HG03097 (cell line): ENCODE measurements around the gene RAB25.
"Not testable (repeated sequence)": the region's sequence is repeated elsewhere in the genome, so short reads cannot be mapped to it uniquely, and the experiment has no call there.

ENCODE experiments used
- ATAC-seq: cut with Tn5 transposase; IDR thresholded peaks from one replicate; pipeline ENCODE4 v1.9.1; 2021; ENCODE audit not compliant: unreplicated experiment, low FRiP score

RAB25 gene

DNA sequence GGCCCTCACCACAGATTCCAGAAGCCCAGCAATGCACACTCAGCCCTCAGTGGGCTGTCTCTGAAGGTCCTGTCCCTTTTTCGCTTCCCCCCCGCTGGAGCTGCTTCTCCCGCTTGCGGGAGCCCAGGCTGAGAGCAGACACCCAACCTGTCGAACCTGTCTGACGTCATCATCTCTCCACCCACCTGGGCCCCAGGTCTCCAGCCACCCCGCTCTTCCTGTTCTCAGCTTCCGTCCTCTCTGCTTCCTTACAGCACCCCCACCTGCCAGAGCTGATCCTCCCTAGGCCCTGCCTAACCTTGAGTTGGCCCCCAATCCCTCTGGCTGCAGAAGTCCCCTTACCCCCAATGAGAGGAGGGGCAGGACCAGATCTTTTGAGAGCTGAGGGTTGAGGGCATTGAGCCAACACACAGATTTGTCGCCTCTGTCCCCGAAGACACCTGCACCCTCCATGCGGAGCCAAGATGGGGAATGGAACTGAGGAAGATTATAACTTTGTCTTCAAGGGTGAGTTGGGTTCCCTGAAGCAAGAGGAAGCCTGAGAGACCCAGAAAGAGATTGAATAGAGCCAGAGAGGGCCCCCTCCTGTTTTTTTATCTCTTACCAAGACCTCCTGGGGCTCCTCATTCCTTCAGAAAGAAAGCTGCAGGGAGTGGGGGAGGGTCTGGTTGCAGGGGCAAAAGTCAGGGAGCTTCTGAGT, at the start of gene RAB25:
Gene RAB25, plus strand, starts transcription at position 224 of the 700 bp plus-strand sequence. Its CDS starts 241 bp downstream, at position 465.
- no peak for ATAC-seq

DNA sequence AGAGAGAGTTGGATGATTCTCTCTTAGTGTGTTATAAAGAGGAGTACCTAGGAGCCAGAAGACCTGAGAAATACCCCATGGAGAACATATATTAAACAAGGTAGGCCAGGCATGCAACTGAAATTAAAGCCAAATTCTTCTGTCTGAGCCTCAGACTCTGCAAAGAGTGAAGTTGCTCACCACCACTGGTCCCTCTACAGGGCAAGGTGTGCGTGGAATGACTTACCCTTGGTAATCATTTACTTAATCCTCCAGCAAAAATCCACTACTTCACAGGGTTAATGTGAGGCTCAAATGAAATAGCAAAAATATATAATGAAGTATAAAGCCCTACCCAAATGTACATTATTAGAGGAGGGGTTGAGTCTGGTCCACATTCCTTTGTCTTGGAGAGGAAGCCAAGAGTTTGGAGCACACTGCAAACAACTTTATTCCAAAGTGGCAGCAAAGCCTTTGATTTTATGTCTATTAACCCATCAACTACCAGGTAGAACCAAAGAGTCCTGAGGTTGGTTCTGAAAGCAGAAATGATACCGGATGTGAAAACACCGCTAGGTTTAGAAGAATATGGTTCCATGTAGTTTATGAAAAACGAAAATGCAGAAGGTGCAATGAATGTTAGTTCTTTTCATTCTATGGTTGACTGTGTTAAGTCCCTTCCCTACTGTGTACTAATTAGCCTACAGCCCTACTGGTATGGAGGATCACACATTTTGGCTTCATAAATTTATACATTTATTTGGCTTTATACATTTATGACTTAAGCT, 48.7 kb upstream of the RAB25 start:
- ATAC-seq: peak; percentile 71

DNA sequence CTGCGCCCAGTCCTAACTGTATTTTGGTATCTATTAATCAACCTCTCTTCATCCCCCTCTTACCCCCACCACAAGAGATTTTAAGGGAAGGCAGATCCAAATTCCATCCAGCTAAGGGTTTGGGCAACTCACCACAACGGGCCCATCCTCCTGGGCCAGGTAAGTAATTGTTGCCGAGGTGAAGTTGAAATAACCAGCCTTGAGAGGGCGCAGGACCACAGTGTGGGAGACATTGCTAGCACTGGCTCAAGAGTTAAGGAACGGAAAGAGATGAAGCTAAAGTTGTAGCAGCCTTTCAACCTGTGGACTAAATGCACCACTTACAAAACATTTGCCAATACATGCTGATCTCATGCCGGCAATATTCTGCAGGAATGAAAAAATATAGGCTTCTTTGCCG, 46.1 kb upstream of the RAB25 start:
- ATAC-seq: no peak

DNA sequence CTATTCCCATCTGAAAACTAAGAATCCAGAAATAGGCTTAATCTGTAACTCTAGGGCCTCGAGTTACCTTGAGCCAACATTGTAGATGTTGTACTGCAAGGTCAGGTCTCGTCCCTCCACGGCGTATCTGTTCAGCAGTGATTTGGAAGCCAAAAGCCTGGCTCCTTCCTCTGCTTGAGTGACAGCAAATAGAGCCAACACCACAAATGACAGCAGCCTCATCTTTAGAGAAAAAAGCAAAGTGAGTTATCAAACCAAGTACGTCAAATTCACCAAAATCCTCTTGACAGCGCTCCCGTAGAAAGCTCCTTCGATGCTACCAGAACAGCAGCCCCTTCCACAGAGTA, 41.0 kb upstream of the RAB25 start:
- no peak for ATAC-seq

DNA sequence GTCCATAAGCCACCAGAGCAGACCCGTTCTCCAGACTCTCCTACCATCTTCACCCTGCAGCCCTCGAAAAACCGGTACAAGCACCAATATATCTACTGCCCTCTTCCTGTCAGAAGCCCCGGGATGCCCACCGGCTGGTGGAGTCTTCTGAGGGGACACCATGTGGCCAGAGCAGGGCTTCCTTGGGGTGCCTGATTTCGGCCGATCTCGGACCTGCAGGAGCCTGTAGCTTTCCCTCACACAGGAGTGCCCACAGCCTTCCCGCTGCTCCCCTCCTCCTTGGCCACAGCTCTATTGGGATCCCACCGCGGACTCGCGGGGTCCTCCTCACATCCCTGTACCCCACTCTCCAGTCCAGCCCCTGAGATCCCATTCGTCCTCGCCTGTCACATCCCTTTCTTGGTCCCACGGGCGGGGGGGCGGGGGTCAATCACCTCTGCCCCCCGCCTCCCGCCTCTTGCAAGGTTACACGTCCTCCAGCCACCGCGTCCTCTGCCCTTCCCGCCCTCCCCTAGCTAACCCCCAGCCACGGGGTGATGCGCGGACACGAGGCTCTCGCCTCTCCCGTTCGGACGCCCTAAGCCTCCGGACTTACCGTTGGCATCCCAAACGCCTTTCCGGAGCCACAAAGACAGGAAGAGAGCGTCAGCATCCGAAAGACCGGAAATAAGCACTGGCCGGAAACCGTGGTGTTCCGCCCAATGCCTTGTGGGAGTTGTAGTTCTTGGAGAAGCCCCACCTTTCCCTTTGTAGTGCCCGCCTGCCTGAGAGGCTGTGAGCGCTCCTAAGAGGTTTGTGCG, 40.5 kb upstream of the RAB25 start, which contains the start of gene SSR2:
Gene SSR2, minus strand, starts transcription at position 659 of the 800 bp plus-strand sequence. CDS start 784 bp downstream, outside the sequence.
- peak; percentile 90 for ATAC-seq

GRCh38 chr1:156021093-156021428, 39.9 kb upstream of the RAB25 start:
- no peak for ATAC-seq

DNA sequence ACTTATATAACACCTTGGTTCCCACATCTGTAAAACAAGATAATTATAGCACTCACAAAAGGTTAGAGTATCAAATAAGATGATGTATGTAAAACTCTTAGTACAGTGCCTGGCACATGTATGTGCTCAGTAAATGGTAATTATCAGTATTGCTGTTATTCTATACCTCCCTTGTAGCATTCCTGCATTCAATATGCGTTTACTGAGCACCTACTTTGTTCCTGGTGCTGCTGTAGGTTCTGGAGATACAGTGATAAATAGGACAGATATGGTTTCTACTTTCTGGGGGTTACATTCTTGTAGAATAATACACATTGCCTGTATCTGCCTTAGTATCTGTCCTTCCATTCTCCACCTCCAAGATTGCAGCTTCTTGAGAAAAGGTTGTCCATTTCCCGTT, 39.0 kb upstream of the RAB25 start:
- ATAC-seq: no peak

DNA sequence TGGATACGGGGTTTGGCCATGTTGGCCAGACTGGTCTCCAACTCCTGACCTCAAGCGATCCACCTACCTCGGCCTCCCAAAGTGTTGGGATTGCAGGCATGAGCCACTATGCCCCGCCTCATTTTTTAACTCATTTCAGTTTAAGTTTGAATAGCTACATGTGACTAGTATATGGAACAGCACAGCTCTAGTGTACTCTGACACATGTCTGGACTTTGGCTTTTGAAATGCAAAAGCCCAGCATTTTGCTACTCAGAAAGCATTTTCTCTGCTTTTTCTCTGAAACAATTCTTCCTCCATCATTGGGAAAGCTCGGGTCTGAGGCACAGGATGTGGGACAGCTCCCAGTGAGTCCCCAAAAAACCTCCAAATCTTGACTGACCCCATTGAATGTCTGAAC, 36.2 kb upstream of the RAB25 start:
- ATAC-seq: no peak

GRCh38 chr1:156025876-156026275, 35.1 kb upstream of the RAB25 start:
- ATAC-seq: no peak

DNA sequence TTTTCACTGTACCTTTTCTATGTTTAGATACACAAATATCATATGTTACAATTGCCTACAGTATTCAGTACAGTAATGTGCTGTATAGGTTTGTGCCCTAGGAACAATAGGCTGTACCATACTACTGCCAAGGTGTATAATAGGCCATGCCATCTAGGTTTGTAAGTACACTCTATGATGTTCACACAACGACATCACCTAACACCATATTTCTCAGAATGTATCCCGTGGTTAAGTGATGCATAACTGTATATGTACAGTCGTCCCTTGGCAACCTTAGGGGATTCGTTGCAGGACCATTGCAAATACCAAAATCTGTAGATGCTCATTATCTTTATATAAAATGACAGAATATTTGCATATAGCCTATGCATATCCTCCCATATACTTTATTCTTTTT, 34.4 kb upstream of the RAB25 start:
- ATAC-seq: no peak

DNA sequence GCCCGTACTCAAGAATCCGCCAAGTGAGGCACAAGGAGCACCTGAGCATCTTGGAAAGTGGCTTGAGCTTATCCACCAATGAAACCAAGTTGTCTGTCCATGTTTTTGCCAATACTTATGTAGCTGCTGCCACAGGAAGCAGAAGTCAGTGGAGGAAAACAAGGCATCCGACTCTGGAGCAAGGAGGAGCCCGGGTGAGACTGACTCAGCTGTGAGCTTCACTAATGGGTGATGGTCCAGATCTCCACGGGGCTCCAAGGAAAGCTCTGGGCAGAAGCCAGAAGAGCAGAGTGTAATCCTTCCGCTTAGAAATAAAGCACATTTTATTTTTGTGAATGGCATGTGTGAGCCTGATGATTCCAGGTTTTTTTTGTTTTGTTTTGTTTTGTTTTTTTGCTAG, 27.9 kb upstream of the RAB25 start:
- no peak for ATAC-seq

- not testable (repeated sequence) for ATAC-seq
Measured at GRCh38 chr1:156034991-156035390, 26.0 kb upstream of the RAB25 start.

DNA sequence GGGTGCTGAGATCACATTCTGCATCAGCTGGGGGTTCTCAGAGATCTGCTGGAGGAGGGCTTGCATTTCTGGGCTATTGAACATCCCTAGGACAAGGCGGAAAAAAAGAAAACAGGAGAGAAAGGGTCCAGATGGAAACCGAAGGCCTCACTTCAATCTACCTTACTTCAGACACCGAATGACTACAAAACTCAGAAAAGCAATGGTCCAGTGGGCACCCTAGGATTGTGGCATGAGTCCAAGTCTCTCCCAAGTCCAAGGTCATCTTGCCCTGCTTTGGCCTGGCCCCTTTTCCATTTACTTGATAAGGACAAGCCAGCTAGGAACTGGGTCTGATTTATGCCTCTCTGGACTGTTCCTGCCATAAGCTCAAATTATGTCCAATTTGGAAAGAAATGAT, 18.1 kb upstream of the RAB25 start:
- no peak for ATAC-seq

DNA sequence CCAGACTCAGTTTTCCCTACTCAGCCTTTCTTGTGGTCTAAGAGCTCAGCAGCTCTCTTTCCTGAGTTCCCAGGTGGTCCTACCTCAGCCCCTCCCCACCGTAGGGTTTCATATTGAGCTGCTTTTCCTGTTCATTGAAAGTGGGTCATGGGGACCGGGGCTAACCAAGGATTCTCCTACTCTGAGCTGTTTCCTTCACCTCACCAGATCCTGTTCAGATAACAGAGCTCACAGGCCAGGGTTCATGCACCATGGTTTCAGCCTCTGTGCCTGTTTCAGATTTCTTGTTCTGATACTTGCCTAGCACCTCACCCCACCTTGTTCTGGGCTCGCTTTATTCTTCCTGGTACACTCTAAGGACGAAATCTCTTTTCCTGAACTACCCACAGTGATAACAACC, 15.9 kb upstream of the RAB25 start:
- no peak for ATAC-seq

DNA sequence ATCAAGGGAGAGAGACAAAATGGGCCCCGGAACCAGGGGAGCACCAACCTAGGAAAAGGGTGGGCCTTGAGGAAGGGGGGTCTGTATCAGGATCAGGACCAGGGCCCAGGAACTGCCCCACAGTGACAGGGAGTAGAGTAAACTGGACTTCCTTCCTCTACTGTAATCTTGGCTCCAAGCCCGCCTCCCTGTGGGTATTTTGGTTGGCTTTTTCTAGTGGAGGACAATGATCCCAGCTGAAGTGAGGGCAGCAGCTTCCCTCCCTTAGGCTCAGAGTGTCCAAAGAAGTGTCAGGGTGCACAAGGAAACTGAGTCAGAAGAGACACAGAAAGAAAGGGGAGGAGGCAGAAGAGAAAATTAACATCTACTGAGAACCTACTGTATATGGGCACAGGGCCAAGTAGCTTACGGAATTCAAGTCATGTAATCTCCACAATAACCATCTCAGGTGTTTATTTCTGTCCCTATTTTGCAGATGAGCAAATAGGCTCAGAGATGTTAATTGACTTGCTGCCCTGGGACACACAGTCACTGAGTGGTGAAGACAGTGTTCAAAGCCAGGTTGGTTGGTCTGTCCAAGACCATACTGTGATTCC, 12.2 kb upstream of the RAB25 start:
- no peak for ATAC-seq

GRCh38 chr1:156050376-156050775, 10.6 kb upstream of the RAB25 start:
- ATAC-seq: no peak

DNA sequence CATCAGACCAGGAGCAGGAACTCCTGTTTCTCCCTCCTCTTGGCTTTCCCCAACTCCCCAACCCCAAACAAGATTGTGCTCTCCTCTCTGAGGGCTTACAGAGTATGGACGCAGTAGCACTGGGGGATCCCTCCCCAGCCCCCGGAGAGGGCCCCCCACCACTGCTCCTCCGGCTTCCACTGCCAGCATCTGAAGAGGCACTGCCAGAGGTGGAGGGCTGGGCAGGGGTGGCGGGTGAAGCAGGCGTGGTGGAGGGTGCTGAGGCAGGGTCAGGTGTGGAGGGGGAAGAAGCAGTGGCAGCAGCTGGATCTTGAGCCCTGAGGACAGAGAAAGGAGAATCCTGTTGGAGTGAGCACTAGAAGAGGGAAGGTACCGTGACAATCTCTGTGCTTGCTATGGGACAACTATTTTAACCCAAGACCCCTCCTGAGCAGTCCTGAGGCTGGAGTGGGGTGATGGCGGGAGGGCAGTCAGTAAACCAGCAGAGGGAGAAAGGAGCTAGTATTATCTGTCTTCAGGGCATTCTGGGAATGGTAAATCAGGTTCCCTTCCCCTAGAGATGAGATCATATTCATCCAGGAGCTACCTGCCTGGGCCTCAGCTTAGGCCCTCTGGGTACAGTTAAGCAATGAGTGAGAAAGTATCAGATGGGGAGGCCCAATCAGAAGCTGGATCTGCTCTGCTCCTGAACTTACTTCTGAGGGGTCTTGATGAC, 9.8 kb upstream of the RAB25 start:
- no peak for ATAC-seq

GRCh38 chr1:156052862-156053767, 7.8 kb upstream of the RAB25 start:
- ATAC-seq: no peak

DNA sequence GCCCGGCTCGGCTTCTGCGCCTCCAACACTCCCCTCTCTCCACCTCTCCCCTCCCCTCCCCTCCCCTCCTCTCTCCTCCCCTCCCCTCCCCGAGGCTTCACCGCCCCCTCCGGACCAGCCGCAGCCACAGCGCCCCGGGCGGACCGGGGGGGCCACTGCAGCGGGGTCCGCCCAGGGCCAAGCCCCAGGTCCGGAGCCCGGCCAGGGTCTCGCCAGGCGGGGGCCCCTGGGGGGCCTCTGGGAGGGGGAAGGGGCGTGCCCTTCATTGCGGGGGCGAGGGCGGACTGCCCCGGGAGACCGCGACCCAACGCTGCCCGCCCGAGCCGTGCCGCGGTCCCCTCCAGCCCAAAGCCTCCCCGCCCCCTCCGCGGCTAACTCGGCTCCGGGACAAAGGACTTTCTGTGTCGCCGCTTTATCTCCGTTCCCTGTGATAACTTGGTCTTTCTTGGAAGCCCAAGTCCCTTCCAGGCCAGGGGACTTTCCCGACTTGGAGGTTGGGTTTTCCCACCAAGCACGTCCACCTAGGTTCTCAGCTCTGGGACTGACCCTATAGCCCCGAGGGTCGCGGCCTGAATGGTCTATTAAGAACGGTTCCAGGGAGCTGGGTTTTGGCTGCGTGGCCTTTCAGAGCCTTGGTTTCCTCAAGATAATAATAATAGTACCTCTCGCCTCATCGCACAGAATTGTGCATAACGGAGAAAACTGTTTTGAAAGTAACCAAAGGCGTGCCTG, 7.0 kb upstream of the RAB25 start, which contains the start of gene UBQLN4:
Gene UBQLN4, minus strand, starts transcription at position 31 of the 732 bp plus-strand sequence. CDS start 97 bp downstream, outside the sequence.
- peak; percentile 40 for ATAC-seq
